GM03348 (cell line): Measurements from ENCODE around the gene CLDN12.
"Not testable (repeated sequence)": the region's sequence is repeated elsewhere in the genome, so short reads cannot be mapped to it uniquely, and the experiment has no call there.

Experiments used
- DNase-seq: peaks from one replicate; pipeline ENCODE4 v3.0.0; 2012; ENCODE audit warnings: low spot score

Gene CLDN12

DNA sequence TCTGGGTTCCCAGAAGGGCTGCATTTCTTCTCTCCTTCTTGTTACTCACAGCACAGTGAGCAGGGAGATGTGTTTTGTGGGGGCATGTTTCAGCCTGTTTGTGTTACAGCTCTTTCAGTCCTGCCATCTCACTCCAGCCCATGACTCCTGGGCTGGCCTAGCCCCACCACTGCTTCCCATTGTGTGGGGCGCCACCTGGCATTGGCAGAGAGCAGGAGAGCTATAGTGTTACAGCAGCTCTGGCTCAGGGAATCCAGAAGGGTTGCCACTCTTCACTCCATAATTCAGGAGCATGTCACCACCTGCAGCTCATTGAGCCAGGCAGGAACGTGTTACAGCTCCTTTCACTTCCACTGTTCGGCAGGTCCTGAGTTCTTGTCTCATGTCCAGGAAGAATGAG is 30.0 kb downstream of the CLDN12 start:
- DNase-seq, result no peak

- DNase-seq, result no peak
Observed at GRCh38 chr7:90445633-90446032, 42.4 kb downstream of the CLDN12 start.

DNA sequence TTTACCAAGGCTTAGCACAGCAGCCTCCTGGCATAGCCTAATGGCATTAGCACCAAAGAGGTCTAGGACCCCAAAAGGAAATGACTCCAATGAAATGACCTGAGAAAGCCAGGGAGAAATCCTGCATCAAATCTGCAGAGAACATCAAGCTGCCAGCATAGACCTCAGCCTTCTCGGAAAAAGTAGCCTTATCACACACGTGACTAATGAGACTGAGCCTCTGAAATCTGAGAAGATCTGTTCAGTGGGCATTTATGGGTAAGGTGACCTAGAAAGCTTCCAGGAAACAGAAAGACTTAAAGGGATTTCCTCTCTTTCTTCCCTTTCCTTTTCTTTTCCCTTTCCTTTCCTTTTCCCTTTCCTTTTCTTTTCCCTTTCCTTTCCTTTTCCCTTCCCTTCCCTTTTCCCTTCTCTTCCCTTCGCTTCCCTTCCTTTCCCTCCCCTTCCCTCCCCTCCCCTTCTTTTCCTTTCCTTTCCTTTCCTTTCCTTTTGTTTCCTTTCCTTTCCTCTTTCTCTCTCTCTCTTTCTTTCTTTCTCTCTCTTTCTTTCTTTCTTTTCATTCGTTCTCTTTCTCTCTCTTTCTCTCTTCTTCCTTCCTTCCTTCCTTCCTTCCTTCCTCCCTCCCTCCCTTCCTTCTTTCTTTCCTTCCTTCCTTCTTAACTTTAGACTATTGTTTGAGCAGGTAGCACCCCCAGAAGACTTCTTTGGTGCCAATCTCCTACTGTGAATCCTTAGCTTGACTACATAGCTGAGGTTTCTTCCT is 43.1 kb downstream of the CLDN12 start:
- no peak for DNase-seq

DNA sequence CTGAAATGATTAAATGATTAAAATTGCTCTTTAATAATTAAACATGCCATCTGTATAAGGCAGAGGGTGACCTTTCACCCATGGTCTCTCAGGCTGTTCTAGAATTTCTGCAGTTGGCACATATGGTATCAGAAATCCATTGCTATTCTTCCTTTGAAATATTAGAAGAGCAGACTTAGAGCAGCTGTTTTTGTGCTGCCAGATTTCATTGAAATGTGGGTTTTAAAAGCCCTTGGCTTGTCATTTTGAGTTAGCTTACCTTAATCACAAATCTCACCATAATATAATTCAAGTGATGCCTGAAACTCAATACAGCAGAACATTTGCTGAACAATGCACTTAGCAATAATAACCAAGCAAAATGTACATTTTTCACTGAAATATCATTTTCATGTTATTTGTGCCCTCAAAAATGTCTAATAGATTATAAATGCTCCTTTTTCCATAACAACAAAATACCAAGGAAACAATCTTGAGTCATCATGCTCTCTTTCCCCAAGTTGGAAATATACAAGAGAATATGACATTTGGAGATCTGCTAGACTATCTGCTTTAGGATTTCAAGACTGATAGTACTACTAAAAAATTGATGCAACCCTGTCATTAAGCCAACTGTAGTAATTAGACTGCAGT is 50.1 kb downstream of the CLDN12 start:
- no peak for DNase-seq

- no peak for DNase-seq
Observed at GRCh38 chr7:90453931-90454330, 50.7 kb downstream of the CLDN12 start.

DNA sequence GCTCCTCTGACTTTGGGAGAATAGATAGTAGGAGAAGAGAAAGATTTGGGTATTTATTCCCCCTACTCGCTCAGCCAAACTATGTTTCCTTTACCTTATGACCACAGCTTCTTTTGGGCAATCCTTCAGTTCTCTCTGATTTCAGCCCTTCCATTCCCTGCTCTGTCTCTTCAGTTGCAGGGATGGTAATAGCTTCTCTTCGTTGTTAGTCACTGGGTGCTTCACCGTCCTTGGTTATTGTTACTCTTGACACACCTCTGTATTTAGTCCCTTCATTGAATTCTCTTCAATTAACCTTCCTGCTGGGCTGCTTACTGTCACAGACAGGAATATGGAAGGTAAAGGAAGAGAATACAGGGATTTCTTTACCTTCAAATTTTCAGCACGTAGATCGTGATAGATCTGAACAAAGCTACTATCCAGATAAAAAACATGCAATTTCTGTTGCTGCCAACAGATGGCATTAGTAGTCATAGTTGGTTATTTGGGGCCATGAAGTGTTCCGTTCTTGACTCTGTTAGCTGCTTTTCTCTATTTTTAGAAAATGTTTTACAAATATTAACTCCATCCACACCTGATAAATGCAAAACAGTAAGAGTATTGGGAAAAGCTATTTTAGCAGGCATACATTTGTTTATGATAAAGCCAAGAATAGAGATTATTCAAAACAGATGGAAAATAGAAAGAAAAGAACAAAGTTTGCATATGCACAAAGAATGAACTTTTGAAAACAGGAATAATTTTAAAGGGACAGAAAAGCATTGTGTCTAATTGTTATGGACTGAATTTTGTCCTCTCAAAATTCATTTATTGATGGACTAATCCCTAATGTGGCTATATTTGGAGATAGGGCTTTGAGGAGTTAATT is 52.1 kb downstream of the CLDN12 start:
- DNase-seq, result peak; percentile 70

- DNase-seq, result no peak
Observed at GRCh38 chr7:90458104-90458503, 54.8 kb downstream of the CLDN12 start.

DNA sequence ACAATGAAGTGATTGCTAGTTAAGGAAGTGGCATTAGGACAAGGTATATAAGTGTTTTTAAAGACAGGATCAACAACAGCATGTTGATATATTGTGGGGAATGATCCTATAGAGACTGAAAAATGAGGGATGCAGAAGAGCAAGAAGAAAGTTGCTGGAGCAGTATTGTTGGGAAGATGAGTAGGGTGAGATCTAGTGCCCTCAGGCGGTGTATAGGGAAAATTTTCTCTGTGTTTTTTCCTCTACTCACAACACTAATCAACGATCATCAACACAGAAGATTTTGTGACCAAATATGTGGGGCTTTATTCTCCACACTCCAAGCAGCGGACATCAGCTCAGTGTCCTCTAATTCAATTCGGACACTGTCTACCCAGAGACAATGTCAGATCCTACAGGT is 56.6 kb downstream of the CLDN12 start:
- DNase-seq, result peak; percentile 42

DNA sequence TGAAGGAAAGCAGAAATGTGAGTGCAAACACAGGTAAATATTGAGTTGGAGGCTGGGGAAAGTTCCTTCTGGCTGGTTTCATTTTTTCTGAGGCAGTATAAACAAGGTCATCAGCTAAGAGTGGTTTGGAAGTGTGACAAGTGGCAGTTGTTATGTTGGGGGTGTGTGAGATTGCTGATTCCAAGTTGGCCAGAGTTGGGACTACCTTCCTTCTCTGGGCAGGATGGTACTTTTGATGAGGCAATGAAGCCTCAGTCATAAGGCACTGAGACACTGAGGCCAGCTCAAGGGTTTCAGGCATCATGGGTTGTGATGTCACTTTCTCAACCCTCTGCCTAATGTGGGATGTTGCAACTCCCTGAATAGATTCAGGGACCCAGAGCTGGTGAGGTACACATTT is 58.0 kb downstream of the CLDN12 start:
- peak; percentile 5 for DNase-seq

GRCh38 chr7:90463151-90463628 is 59.9 kb downstream of the CLDN12 start:
- not testable (repeated sequence) for DNase-seq
